HG03066 (cell line): ENCODE data around the gene GZMM.
A peak's percentile ranks its signal among the peaks of the same experiment; 100 is the strongest.

Experiments used
- ATAC-seq: cut with Tn5 transposase; IDR thresholded peaks from one replicate; pipeline ENCODE4 v1.9.1; 2021; ENCODE audit warnings: low read depth; ENCODE audit not compliant: unreplicated experiment

GZMM gene

DNA sequence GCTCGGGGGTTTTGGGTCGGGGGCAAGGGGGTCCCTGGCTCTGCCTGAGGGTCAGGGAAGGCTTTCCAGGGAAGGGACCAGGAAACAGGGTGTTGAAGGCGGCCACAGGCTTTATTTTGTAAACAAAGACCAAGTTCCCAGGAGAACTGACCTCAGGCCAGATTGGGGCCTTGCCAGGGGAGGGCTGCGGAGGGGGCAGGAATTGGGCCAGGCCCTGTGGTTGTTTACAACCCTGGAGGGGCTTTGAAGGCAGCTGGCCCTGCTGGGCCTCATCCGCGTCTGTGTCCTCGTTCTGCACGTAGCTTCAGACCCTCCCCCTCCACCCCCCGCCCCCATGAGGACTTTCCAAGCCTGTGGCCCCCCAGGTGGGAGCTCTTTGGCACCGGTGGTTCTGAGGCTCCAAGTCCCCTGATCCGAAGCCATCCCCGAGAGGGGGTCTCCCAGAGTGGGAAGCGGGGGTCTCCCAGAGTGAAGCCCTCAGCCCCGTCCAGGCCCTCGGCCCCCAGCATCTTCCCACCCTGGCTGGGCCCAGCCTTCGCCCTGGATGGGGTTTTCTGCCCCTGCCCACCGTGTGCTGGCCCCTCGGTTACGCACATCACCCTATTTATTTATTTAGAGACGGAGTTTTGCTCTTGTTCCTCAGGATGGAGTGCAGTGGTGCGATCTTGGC lies 15.1 kb downstream of the GZMM start:
- ATAC-seq = no peak

DNA sequence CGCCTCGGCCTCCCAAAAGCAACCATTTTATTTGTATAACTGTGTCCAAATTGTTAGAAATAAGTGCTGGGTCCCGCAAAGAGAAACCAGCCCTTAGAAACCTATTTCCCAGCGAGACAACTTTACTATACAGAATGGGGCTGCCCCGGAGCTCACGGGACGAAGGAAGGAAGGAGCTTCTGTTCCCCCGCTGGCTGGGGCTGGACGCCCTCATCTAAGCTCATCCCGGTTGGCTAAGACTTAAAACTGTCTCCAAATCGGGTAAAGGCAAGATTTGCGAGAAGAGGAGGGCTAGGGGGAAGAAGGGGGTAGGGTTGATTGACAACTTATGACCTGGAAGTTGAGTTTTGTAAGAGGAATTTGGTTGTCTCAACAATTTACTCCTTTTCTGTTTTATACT lies 16.3 kb downstream of the GZMM start:
- no peak for ATAC-seq

DNA sequence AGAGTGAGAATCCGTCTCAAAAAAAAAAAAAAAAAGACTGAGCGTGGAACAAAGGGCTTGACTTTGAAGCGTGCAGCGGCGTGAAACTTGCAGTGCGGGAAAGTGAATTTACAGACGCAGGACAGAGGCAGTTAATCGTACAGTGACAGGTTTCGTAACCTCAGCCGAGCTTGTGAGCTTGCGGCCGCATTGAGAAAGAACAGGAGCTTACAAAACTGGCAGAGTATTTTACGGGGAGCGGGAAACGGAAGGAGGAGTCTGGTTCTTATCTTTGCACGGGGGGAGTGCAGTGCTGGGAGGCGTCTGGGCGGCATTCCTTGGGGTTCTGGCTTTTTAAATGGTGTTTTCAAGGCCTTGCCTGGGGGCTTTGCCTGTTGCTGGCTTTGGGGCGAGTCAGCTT lies 22.6 kb downstream of the GZMM start:
- ATAC-seq = no peak

DNA sequence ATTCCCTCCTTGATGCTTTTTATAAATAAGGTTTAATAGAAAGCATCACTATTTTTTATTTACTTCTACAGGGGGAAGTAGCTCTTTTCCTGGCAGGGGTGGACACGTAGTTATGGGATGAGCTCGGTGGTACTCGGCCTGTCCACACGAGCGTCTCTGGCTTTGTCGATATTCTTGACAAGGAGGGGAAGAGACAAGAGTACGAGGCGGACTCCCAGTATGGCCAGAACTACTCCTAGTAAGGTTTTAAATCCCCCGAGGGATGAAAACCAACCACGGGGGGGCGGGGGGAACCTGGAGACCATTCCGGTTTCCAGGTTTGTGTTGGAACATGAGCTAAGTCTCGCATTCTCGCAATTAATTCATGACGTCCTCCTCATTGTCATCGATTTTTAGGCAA lies 23.0 kb downstream of the GZMM start:
- no peak for ATAC-seq

DNA sequence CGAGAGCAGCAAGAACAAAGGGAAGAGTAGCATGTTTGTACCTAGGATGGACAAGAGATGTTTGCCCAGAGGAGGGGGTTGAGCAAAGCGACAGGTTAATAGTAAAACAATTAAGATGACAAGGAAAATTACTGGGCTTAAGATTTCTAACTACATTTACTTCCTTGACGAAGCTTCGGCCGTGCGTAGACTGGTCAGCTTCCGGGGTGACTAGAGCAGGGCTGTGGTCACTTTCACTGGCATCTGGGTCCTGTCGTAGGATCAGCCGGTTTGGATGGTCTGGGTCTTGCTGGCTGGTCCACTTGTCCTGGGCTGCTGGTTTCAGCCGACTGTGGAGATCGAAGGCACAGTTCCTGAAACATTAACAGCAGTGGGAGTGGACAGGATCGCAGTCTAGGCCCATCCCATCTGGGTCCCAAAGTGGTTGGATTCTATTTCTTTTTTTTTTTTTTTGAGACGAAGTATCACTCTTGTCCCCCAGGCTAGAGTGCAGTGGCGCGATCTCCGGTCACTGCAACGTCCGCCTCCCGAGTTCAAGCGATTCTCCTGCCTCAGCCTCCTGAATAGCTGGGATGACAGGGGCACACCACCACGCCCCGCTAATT lies 23.5 kb downstream of the GZMM start:
- no peak for ATAC-seq

DNA sequence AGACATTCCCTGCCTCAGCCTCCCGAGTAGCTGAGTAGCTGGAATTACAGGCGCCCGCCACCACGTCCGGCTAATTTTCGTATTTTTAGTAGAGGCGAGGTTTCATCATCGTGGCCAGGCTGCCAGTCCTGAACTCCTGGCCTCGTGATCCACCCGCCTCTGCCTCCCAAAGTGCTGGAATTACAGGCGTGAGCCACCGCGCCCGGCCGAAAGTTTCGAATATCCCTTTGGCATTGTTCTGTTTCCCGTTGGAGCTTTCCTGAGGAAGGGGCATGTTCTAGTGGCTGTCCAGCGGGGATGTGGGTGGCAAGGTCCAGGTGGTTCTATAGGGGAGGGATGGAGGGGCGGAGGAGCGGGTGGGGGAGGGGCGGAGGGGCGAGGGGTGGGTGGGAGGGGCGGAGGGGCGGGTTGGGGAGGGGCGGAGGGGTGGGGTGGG lies 26.4 kb downstream of the GZMM start:
- ATAC-seq = no peak

DNA sequence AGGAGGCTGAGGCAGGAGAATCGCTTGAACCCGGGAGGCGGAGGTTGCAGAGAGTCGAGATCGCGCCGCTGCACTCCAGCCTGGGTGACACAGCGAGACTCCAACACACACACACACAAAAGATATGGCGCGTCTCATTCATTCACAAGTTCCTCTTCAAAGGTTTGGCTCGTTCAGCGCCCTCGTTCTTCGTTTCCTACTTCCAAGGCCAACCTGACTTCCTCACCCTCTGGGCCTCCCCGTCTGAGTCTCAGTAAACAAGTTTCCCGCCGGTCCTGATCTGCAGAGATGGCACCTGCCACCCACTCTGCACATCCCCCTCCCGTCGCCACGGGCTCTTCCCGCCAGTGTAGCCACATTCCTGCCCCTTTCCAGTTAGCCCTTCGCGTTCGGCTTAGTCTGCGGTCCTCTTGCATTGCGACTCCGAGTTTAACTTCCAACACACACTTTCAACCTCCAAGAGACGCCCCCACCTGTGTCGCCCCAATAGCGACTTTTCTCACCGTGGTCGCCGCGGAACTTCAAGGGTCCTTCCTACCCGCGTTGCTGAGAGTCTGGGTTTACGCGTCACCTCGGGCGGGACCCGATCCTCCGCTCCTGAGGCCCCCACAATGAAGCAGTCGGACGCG lies 27.2 kb downstream of the GZMM start:
- no peak for ATAC-seq

DNA sequence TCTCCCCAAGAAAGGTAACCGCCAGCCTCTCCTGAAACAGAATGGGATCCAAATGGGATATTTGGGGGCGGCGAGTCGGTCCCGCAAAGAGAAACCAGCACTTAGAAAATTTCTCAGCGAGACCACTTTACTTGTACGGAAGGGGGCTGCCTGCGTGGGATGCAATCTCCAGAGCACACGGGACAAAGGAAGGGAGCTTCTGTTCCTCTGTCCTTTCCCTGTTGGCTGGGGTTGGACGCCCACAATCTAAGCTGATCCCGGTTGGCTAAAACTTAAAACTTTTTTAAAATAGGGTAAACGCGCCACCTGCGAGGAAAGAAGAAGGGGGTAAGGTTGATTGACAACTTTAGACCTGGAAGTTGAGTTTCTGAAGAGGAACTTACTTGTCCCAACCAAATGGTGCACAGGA lies 27.7 kb downstream of the GZMM start:
- ATAC-seq = no peak

DNA sequence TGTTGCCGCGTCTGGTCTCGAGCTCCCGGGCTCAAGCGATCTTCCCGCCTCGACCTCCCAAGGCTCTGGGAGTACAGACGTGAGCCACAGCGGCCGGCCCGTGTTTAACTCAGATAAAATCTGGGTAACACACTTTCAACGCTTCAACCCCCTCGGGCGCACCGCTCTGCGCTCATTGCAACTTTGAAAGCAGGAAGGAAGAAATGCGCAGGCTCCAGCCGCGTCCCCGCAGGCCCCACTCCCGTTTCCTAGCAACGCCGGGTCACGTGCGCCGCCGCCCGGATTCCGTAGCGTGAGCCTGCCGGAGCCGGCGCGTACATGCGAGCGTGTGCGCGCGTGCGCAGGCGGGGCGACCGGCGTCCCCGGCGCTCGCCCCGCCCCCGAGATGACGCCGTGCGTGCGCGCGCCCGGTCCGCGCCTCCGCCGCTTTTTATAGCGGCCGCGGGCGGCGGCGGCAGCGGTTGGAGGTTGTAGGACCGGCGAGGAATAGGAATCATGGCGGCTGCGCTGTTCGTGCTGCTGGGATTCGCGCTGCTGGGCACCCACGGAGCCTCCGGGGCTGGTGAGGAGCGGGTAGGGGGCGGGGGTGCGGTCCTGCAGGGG lies 28.4 kb downstream of the GZMM start, which contains the start of gene BSG:
Gene BSG (plus strand): TSS at position 457 of the 603 bp plus-strand sequence. CDS start 39 bp downstream, at position 496.
- ATAC-seq = peak; percentile 55

DNA sequence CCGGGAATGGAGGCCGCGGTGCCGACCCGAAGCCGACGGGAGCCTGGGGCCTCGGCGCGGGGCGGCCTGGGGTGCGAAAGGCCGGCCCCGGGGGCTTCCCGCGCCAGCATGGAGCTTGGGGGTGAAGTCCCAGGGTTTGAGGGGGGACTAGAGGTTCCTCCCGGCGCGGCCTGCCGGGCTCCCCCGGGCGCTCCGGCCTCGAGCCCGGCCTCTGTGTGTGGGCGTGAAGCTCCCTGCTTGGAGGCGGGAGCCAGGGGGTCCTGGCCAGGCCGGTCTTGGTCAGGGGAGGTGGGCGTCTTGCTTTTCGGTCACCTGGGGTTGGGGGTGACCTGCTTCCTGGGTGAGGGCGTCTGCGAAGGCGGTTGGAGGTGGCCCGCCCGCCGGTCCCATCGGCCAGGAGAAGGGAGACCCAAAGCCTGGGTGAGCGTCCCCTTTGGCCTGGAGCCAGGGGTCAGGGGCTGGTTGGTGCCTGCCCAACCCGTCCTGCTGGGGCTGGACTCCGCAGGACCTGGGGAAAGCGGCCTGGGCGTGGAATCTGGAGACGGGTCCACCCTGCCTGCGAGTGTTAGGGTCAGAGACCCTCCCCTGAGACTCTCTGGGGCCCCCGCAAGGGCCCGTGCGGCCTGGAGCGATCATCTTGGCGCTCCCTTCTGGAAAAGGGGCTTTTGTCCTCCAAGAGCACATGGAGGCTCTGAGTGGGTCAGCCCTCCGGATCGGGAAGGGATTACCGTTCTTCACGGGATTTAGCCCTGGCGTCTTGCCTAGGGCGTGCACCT lies 29.1 kb downstream of the GZMM start:
- ATAC-seq = peak; percentile 5

DNA sequence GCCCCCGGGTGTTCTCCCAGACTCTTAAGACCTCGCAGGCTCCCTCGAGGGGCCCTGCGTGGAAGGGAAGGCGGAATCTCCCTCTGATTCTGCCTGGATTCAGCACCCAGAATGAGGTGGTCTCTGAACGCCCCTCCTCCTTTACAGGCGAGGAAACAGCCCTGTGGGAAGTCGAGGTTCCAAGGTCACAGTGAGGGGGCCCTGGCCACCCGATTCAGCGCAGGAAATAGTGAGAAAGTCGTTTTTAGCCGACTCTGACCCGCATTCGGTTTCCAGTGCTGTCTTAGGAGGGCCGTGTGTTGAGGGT lies 29.6 kb downstream of the GZMM start:
- no peak for ATAC-seq

DNA sequence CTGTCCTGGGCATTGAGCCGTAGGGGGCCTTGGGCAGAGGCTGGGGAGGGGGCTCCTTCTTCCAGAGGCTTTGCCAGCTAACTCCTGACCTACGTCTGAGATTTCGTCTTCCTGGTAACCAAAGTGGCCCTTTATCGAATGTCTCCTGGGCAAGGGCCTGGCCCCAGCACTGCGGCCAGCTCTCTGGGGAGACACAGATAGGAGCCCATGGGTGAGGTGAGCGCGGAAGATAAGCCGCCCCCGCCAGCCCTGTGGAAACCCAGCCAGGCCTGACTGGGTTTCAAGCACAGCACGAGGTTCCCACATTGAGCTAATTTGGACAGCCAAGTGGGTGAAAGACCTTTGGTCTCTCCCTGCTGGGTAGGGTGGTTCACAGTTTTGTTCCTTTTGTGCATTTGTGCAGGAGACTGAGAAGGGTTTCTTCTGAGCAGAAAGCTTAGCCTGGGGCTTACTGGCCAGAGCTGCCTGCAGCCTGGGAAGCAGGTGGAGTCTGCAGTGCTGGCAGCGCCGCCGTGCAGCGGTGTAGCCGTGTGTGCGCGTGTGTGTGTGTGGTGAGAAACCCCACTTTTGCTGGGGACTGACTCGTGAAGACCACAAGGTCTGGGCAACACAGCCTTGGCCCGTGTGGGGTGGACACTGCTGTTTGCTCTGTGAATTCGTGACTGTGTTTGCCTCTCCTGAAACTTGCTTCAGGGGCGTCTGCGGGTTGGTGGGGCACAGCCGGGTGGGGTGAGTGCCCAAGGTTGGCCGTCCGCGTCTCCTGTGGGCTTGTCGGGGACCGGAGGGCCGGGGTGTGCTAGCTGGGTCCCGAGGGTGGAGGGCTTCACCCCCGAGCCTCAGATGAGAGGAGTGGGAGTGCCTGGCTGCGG lies 31.0 kb downstream of the GZMM start:
- no peak for ATAC-seq

DNA sequence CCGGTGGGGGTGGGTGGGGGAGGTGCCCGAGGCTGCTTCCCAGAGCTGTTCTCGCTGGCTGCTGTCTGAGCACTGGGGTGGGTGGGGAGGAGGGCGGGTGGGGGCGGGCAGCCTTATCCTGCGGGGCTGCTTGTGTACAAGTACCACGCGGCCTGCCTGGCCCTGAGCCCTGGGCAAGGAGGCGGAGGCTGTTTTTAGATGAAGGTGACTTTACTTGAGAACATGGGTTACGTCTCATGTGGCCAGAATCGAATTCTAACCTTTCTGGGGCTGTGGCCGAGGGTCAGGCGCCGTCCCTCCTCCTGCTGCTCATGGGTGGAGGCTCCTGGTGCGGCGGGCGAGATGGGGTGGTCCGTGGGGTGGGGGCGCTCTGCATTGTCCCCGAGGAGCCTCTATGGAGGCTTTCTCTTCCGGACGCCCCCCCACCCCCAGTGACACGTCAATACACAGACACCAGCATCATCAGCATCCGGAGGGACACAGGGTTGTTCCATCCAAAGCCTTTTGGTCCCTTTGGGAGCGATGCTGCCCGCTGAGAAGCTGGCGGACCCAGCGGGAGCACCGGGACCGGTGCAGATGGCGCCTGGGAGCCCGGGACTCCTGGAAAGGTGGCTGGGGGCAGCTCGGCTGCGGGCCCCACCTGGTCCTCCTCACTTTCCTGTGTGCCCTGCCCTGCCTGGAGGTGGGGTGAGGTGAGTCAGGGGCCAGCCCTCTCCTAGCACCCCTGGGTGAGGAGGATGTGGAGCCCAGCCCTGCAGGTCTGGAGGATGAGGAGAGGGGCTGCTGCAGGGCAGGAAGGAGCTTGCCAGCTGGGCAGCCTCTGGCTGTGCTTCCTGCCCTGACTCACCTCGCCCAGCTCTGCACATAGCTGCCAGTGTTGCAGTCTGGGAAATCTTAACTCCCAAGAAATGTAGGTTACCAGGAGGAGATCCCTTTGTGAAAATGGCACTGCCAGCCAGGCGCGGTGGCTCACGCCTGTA lies 32.0 kb downstream of the GZMM start:
- no peak for ATAC-seq

DNA sequence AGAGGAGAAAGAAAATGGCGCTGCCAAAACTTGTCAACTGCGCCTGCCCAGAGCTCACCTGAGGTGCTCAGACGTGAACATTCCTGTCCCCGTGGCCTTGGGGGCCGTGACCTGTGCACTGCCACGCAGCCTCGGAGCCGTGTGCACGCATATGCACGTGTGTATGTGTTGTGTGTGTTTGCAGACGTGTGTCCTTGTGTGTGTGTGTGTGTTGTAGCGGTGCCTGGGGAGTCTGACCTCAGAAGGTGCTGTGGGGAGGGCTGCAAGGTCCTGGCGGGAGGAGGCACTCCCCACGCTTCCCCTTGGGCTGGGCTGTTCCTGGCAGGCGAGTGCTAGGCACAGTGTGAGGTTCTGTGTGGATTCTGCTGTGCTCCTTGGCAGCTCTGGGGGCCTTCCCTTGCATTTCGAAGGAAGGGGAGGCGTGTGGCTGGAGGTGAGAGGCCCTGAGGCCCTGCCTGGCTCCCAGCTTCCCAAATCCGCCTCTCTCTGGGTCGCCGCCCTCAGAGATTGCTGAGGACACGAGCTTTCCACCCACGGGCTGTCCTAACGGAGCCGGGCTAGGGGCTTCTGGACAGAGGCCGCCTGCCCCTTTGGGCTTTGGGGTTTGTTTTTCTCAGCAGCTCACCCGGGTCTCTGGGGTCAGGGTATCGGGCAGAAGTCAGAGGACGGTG lies 33.0 kb downstream of the GZMM start:
- ATAC-seq = no peak

DNA sequence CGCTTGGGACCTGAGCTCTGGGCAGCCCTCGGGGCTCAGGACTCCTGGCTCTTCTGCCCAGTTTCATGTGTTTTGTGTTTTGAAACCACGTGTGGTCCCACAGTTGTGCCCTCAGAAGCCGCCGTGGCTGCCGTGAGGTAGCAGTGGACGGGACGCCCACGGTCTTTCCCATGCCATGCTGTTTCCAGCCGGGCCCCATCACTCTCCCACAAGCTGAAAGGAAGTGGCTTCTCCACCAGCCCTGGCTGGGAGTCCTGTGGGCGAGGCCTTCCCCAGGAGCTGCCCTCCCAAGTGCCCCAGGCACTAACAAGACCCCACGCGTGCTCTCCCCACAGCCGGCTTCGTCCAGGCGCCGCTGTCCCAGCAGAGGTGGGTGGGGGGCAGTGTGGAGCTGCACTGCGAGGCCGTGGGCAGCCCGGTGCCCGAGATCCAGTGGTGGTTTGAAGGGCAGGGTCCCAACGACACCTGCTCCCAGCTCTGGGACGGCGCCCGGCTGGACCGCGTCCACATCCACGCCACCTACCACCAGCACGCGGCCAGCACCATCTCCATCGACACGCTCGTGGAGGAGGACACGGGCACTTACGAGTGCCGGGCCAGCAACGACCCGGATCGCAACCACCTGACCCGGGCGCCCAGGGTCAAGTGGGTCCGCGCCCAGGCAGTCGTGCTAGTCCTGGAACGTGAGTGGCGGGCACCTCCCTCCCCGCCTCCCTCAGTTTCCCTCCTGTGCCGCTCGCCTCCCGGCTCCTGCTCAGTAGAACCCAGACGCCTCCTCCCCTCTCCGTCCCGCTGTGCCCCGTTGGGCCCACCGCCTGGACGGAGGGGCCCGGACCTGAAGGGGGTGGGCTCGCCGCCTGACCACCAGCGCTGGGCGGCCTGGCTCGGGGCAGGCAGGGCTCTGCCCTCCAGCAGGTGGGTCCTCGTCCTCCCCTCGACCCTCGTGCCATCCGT lies 33.9 kb downstream of the GZMM start:
- ATAC-seq = no peak

DNA sequence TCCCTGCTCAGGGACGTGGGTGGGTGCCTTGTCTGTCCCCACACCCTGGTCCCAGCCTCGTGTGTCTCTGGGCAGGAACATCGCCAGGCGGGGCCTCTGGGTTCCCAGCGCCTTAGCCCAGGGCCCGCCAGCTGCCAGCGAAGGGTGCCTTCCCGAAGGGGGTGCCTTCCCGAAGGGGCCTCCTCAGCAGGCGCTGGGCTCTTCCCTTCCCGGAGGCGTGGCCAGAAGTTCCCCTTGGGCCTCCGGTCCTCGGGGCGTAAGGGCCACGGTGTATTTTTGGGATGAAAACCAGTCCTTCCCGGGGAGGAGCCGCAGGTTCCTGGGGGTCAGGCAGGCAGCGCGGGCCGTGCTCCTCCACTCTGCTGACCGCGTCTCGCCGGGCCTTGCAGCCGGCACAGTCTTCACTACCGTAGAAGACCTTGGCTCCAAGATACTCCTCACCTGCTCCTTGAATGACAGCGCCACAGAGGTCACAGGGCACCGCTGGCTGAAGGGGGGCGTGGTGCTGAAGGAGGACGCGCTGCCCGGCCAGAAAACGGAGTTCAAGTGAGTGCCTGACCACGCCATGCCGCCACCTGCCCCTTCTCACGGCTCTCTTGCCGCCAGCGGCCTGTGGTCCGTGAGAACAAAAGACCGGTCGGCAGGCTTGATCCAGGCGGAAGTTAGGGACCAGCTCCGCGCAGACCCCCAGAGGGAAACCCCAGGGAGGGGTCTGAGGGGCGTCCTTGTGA lies 35.4 kb downstream of the GZMM start:
- ATAC-seq = no peak

DNA sequence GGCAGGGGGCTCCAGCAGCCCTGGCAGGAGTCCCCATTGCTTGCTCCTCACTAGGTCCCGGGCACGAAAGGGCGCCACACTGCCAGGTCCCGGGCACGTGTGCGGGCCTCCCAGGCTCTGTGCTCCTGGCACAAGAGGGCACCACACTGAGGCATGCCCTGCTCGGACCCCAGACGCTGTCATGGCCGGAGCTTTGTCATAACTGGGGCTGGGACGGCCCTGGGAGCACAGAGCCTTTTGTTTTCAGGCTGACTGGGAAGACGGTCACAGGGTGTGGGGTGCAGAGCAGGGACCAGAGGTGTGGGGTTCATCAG lies 35.9 kb downstream of the GZMM start:
- ATAC-seq = no peak
